HG03460 (cell line): ENCODE results near the gene PIGZ.
"Not testable (repeated sequence)": the region's sequence is repeated elsewhere in the genome, so short reads cannot be mapped to it uniquely, and the experiment has no call there.

ENCODE experiments used
- ATAC-seq: cut with Tn5 transposase; IDR thresholded peaks from one replicate; pipeline ENCODE4 v1.9.1; 2021; ENCODE audit not compliant: unreplicated experiment

Gene PIGZ

GRCh38 chr3:196951371-196951770, 17.3 kb downstream of the PIGZ start:
- no peak for ATAC-seq

- no peak for ATAC-seq
Measured at GRCh38 chr3:196949750-196950149, 18.9 kb downstream of the PIGZ start.

- ATAC-seq = no peak
Measured at GRCh38 chr3:196949285-196949619, 19.4 kb downstream of the PIGZ start.

- no peak for ATAC-seq
Measured at GRCh38 chr3:196948442-196949284, 20.0 kb downstream of the PIGZ start.

- no peak for ATAC-seq
Measured at GRCh38 chr3:196947860-196948441, 20.7 kb downstream of the PIGZ start.

GRCh38 chr3:196947136-196947859, 21.3 kb downstream of the PIGZ start:
- ATAC-seq = no peak

GRCh38 chr3:196944037-196944790, 24.4 kb downstream of the PIGZ start:
- not testable (repeated sequence) for ATAC-seq

GRCh38 chr3:196942915-196943277, 25.7 kb downstream of the PIGZ start:
- peak; percentile 22 for ATAC-seq

GRCh38 chr3:196942226-196942914, 26.3 kb downstream of the PIGZ start, which contains the start of gene NCBP2:
Gene NCBP2 (minus strand): TSS chr3:196942528. CDS start chr3:196942503, 25 bp downstream.
- peak; percentile 89 for ATAC-seq

GRCh38 chr3:196941729-196942225, 26.9 kb downstream of the PIGZ start:
- ATAC-seq = peak; percentile 19

GRCh38 chr3:196938576-196938975, 30.1 kb downstream of the PIGZ start:
- no peak for ATAC-seq

GRCh38 chr3:196938124-196938523, 30.5 kb downstream of the PIGZ start:
- no peak for ATAC-seq

- ATAC-seq = no peak
Measured at GRCh38 chr3:196936288-196936687, 32.3 kb downstream of the PIGZ start.

GRCh38 chr3:196932600-196932999, 36.0 kb downstream of the PIGZ start:
- no peak for ATAC-seq

- no peak for ATAC-seq
Measured at GRCh38 chr3:196931828-196932587, 36.6 kb downstream of the PIGZ start.

GRCh38 chr3:196931157-196931556, 37.5 kb downstream of the PIGZ start:
- no peak for ATAC-seq

GRCh38 chr3:196927571-196928453, 40.8 kb downstream of the PIGZ start:
- no peak for ATAC-seq

- no peak for ATAC-seq
Measured at GRCh38 chr3:196920733-196921132, 47.9 kb downstream of the PIGZ start.

- no peak for ATAC-seq
Measured at GRCh38 chr3:196918968-196919367, 49.7 kb downstream of the PIGZ start.
